NCI-H82 treated with DMSO at 0.1 percent for 48 hours (cell line): ENCODE data around the gene CDC25A.
A peak's percentile ranks its signal among the peaks of the same experiment; 100 is the strongest.

Experiments
- DNase-seq: peaks from one replicate; lab custom pipeline; 2025; ENCODE audit not compliant: unreplicated experiment; lab: John Stamatoyannopoulos, UW

CDC25A gene

GRCh38 chr3:48196611-48197010 is 8.4 kb upstream of the CDC25A start:
- no peak for DNase-seq

- peak; percentile 51 for DNase-seq
Measured at GRCh38 chr3:48194446-48195071, 6.3 kb upstream of the CDC25A start.

GRCh38 chr3:48190911-48191310 is 2.7 kb upstream of the CDC25A start:
- DNase-seq, result no peak

- no peak for DNase-seq
Measured at GRCh38 chr3:48189321-48189720, 1.1 kb upstream of the CDC25A start.

GRCh38 chr3:48187579-48188265 is 495 bp downstream of the CDC25A start:
- DNase-seq, result no peak

GRCh38 chr3:48187301-48187578 is 977 bp downstream of the CDC25A start:
- DNase-seq, result no peak

GRCh38 chr3:48186631-48187300 is 1.5 kb downstream of the CDC25A start:
- no peak for DNase-seq

- no peak for DNase-seq
Measured at GRCh38 chr3:48185129-48185528, 3.1 kb downstream of the CDC25A start.

GRCh38 chr3:48184299-48184698 is 3.9 kb downstream of the CDC25A start:
- DNase-seq, result no peak

- no peak for DNase-seq
Measured at GRCh38 chr3:48180531-48181253, 7.5 kb downstream of the CDC25A start.

- no peak for DNase-seq
Measured at GRCh38 chr3:48180021-48180420, 8.2 kb downstream of the CDC25A start.

GRCh38 chr3:48178072-48178471 is 10.1 kb downstream of the CDC25A start:
- DNase-seq, result no peak

GRCh38 chr3:48157950-48158376 is 30.3 kb downstream of the CDC25A start:
- DNase-seq, result no peak

- no peak for DNase-seq
Measured at GRCh38 chr3:48157202-48157840, 30.9 kb downstream of the CDC25A start.

- DNase-seq, result no peak
Measured at GRCh38 chr3:48156163-48156562, 32.1 kb downstream of the CDC25A start.

- no peak for DNase-seq
Measured at GRCh38 chr3:48155122-48155521, 33.1 kb downstream of the CDC25A start.

GRCh38 chr3:48151807-48152427 is 36.3 kb downstream of the CDC25A start:
- DNase-seq, result no peak

GRCh38 chr3:48151058-48151806 is 37.0 kb downstream of the CDC25A start:
- DNase-seq, result peak; percentile 51

GRCh38 chr3:48143992-48144391 is 44.2 kb downstream of the CDC25A start:
- no peak for DNase-seq

GRCh38 chr3:48143567-48143966 is 44.6 kb downstream of the CDC25A start:
- no peak for DNase-seq
